GM18502 (cell line): Measurements from ENCODE around the gene SHMT1.
"Not testable (repeated sequence)": the region's sequence is repeated elsewhere in the genome, so short reads cannot be mapped to it uniquely, and the experiment has no call there.

Source experiments
- ATAC-seq: cut with Tn5 transposase; IDR thresholded peaks from one replicate; pipeline ENCODE4 v1.9.1; 2021; ENCODE audit warnings: mild to moderate bottlenecking; ENCODE audit not compliant: unreplicated experiment, poor library complexity

Gene SHMT1

GRCh38 chr17:18363101-18364049 lies at the start of gene SHMT1:
SHMT1 (minus strand) TSS chr17:18363550; CDS start chr17:18355981, 7,569 bp downstream.
- peak; percentile 97 for ATAC-seq

- peak; percentile 91 for ATAC-seq
Observed at GRCh38 chr17:18412001-18412538, 48.7 kb upstream of the SHMT1 start.

GRCh38 chr17:18411377-18411864 lies 48.1 kb upstream of the SHMT1 start:
- peak; percentile 21 for ATAC-seq

- ATAC-seq: not testable (repeated sequence)
Observed at GRCh38 chr17:18410736-18411135, 47.4 kb upstream of the SHMT1 start.

- ATAC-seq: not testable (repeated sequence)
Observed at GRCh38 chr17:18409321-18409720, 46.0 kb upstream of the SHMT1 start.

- not testable (repeated sequence) for ATAC-seq
Observed at GRCh38 chr17:18408906-18409305, 45.6 kb upstream of the SHMT1 start.

GRCh38 chr17:18403604-18404003 lies 40.3 kb upstream of the SHMT1 start:
- ATAC-seq: peak; percentile 91

- not testable (repeated sequence) for ATAC-seq
Observed at GRCh38 chr17:18403166-18403565, 39.8 kb upstream of the SHMT1 start.

GRCh38 chr17:18401872-18402590 lies 38.7 kb upstream of the SHMT1 start:
- ATAC-seq: not testable (repeated sequence)

GRCh38 chr17:18388728-18389127 lies 25.4 kb upstream of the SHMT1 start:
- ATAC-seq: not testable (repeated sequence)

GRCh38 chr17:18388266-18388665 lies 24.9 kb upstream of the SHMT1 start:
- not testable (repeated sequence) for ATAC-seq

GRCh38 chr17:18387583-18387982 lies 24.2 kb upstream of the SHMT1 start:
- ATAC-seq: not testable (repeated sequence)

GRCh38 chr17:18384271-18384670 lies 20.9 kb upstream of the SHMT1 start:
- not testable (repeated sequence) for ATAC-seq

GRCh38 chr17:18383079-18383481 lies 19.7 kb upstream of the SHMT1 start:
- not testable (repeated sequence) for ATAC-seq

GRCh38 chr17:18382441-18383078 lies 19.2 kb upstream of the SHMT1 start:
- ATAC-seq: no peak

GRCh38 chr17:18381953-18382245 lies 18.5 kb upstream of the SHMT1 start:
- ATAC-seq: no peak

GRCh38 chr17:18381158-18381952 lies 18.0 kb upstream of the SHMT1 start:
- ATAC-seq: no peak

GRCh38 chr17:18380471-18381157 lies 17.3 kb upstream of the SHMT1 start:
- ATAC-seq: no peak
